HG02870 (cell line): ENCODE measurements around the gene CAPNS1.
"Not testable (repeated sequence)": the region's sequence is repeated elsewhere in the genome, so short reads cannot be mapped to it uniquely, and the experiment has no call there.

ENCODE experiments used
- ATAC-seq: cut with Tn5 transposase; IDR thresholded peaks from one replicate; pipeline ENCODE4 v1.9.1; 2021; ENCODE audit warnings: mild to moderate bottlenecking, moderate library complexity; ENCODE audit not compliant: unreplicated experiment

The CAPNS1 gene

GRCh38 chr19:36149673-36150406 is 10.0 kb downstream of the CAPNS1 start:
- ATAC-seq, result no peak

GRCh38 chr19:36150586-36150985 is 10.7 kb downstream of the CAPNS1 start:
- no peak for ATAC-seq

- no peak for ATAC-seq
Observed at GRCh38 chr19:36151144-36152018, 11.5 kb downstream of the CAPNS1 start.

GRCh38 chr19:36152019-36152351 is 12.1 kb downstream of the CAPNS1 start:
- ATAC-seq, result no peak

GRCh38 chr19:36152352-36153091 is 12.7 kb downstream of the CAPNS1 start, which contains the start of gene COX7A1:
Gene COX7A1, minus strand, starts transcription at chr19:36152447. Its CDS starts 40 bp downstream, at chr19:36152407.
- ATAC-seq, result no peak

- ATAC-seq, result no peak
Observed at GRCh38 chr19:36153126-36153525, 13.3 kb downstream of the CAPNS1 start.

- no peak for ATAC-seq
Observed at GRCh38 chr19:36160821-36161596, 21.1 kb downstream of the CAPNS1 start.

GRCh38 chr19:36163813-36164212 is 23.9 kb downstream of the CAPNS1 start:
- no peak for ATAC-seq

- ATAC-seq, result no peak
Observed at GRCh38 chr19:36169084-36169760, 29.4 kb downstream of the CAPNS1 start.

- ATAC-seq, result no peak
Observed at GRCh38 chr19:36172852-36173251, 33.0 kb downstream of the CAPNS1 start.

GRCh38 chr19:36173846-36174245 is 34.0 kb downstream of the CAPNS1 start:
- not testable (repeated sequence) for ATAC-seq

GRCh38 chr19:36179077-36179476 is 39.2 kb downstream of the CAPNS1 start:
- ATAC-seq, result not testable (repeated sequence)

GRCh38 chr19:36182612-36183244 is 42.9 kb downstream of the CAPNS1 start:
- ATAC-seq, result no peak

- ATAC-seq, result no peak
Observed at GRCh38 chr19:36183245-36183628, 43.4 kb downstream of the CAPNS1 start.

- not testable (repeated sequence) for ATAC-seq
Observed at GRCh38 chr19:36186722-36187121, 46.9 kb downstream of the CAPNS1 start.

- ATAC-seq, result no peak
Observed at GRCh38 chr19:36196249-36196648, 56.4 kb downstream of the CAPNS1 start.

- no peak for ATAC-seq
Observed at GRCh38 chr19:36198119-36198518, 58.3 kb downstream of the CAPNS1 start.
